ENCODE data around the gene GPC5.

GRCh38 chr13:91698308-91698707 lies 299.9 kb downstream of the GPC5 start:
- no peak for TF ChIP-seq POLR2A (IDR thresholded peaks at IDR 0.05)
- TF ChIP-seq, protein P1, sequence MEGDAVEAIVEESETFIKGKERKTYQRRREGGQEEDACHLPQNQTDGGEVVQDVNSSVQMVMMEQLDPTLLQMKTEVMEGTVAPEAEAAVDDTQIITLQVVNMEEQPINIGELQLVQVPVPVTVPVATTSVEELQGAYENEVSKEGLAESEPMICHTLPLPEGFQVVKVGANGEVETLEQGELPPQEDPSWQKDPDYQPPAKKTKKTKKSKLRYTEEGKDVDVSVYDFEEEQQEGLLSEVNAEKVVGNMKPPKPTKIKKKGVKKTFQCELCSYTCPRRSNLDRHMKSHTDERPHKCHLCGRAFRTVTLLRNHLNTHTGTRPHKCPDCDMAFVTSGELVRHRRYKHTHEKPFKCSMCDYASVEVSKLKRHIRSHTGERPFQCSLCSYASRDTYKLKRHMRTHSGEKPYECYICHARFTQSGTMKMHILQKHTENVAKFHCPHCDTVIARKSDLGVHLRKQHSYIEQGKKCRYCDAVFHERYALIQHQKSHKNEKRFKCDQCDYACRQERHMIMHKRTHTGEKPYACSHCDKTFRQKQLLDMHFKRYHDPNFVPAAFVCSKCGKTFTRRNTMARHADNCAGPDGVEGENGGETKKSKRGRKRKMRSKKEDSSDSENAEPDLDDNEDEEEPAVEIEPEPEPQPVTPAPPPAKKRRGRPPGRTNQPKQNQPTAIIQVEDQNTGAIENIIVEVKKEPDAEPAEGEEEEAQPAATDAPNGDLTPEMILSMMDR (IDR thresholded peaks at IDR 0.05), result no peak
